Immature natural killer cell (primary cell): Measurements from ENCODE around the gene BDH2. TPM values are rescaled to one million over a fixed set of nuclear protein-coding genes. Genes with fewer than 3 reads are reported as not detected.

Source experiments
- DNase-seq, 3 donors: peaks; one replicate each; pipeline ENCODE4 v3.0.0; 2022; ENCODE audit warnings: mixed read lengths in 1 of 3
- H3K27ac Mint-ChIP-seq, 6 donors: one replicate each; pipeline ENCODE4 v1.8.0; 2020; ENCODE audit warnings: mixed read lengths in 6 of 6, mild to moderate bottlenecking in 5 of 6, inconsistent platforms in 4 of 6, moderate library complexity in 3 of 6
- H3K27me3 Mint-ChIP-seq, 3 donors: one replicate each; pipeline ENCODE4 v1.8.0; 2020 to 2021; ENCODE audit warnings: low read depth in 3 of 3, mild to moderate bottlenecking in 3 of 3, mixed read lengths in 3 of 3, moderate library complexity in 3 of 3, inconsistent platforms in 1 of 3
- H3K36me3 Mint-ChIP-seq, 3 donors: one replicate each; pipeline ENCODE4 v1.8.0; 2020; ENCODE audit warnings: mixed read lengths in 3 of 3, inconsistent platforms in 2 of 3, mild to moderate bottlenecking in 2 of 3
- H3K4me1 Mint-ChIP-seq, 2 donors: one replicate each; pipeline ENCODE4 v1.8.0; 2020; ENCODE audit warnings: inconsistent platforms in 2 of 2, mild to moderate bottlenecking in 2 of 2, mixed read lengths in 2 of 2, moderate library complexity in 1 of 2
- H3K4me3 Mint-ChIP-seq, 5 donors: one replicate each; pipeline ENCODE4 v1.8.0; 2020; ENCODE audit warnings: mild to moderate bottlenecking in 5 of 5, mixed read lengths in 5 of 5, inconsistent platforms in 3 of 5, moderate library complexity in 3 of 5
- H3K9me3 Mint-ChIP-seq, 6 donors: one replicate each; pipeline ENCODE4 v1.8.0; 2020; ENCODE audit warnings: mild to moderate bottlenecking in 6 of 6, mixed read lengths in 6 of 6, inconsistent platforms in 4 of 6, moderate library complexity in 3 of 6
- polyA plus RNA-seq, 3 donors: library from polyadenylated mRNA; unstranded; fragments of 300-500 nt; fragmentation: Illumina TruSeq; gene quantifications; one replicate each; pipeline ENCODE4 v1.2.3, GENCODE V29; 2021

BDH2 gene
- polyA plus RNA-seq, 3 donors from 2014 or later: 31.0 to 37.1 (median 36.4) TPM

GRCh38 chr4:103075435-103075893 is 24.2 kb downstream of the BDH2 start:
- peak in 1 of 3 donors; percentile 1 for DNase-seq
- Mint-ChIP-seq H3K4me1 (peaks cover 31 to 47% of the 10 kb centered on the region in 2 donors), H3K4me3 (peak overlapping the region; percentile 96 to 99 (median 98))

GRCh38 chr4:103074744-103075434 is 24.7 kb downstream of the BDH2 start:
- peak overlapping the region in 5 of 6 donors; percentile 93 to 99 (median 99) for H3K27ac Mint-ChIP-seq
- H3K4me1 Mint-ChIP-seq: peaks cover 31 to 47% of the 10 kb centered on the region in 2 donors
- H3K9me3 Mint-ChIP-seq: no peaks in the 10 kb centered on the region
- H3K4me3 Mint-ChIP-seq: peak overlapping the region; percentile 96 to 99 (median 98)
- peaks cover 0 to 13% (median 0%) of the 10 kb centered on the region in 3 donors for H3K36me3 Mint-ChIP-seq
- DNase-seq: no peak
- H3K27me3 Mint-ChIP-seq: peaks cover 2 to 9% (median 3%) of the 10 kb centered on the region in 3 donors

More at GRCh38 chr4:103075435-103075893, 24.2 kb downstream of the BDH2 start:
- H3K36me3 Mint-ChIP-seq: peaks cover 0 to 13% (median 0%) of the 10 kb centered on the region in 3 donors
- H3K9me3 Mint-ChIP-seq: no peaks in the 10 kb centered on the region
- peak overlapping the region; percentile 93 to 99 (median 98) for H3K27ac Mint-ChIP-seq
- peaks cover 2 to 9% (median 2%) of the 10 kb centered on the region in 3 donors for H3K27me3 Mint-ChIP-seq

GRCh38 chr4:103073792-103074438 is 25.7 kb downstream of the BDH2 start:
- Mint-ChIP-seq H3K27ac (peak overlapping the region in 3 of 6 donors; percentile 34 to 99 (median 39)), H3K9me3 (no peaks in the 10 kb centered on the region), H3K4me3 (peak overlapping the region in 1 of 5 donors; percentile 57)

GRCh38 chr4:103067841-103068547 is 31.6 kb downstream of the BDH2 start:
- Mint-ChIP-seq H3K36me3 (peaks cover 0 to 14% (median 8%) of the 10 kb centered on the region in 3 donors), H3K4me3 (no peak overlapping the region), H3K9me3 (no peaks in the 10 kb centered on the region), H3K27me3 (peaks cover 0 to 1% (median 0%) of the 10 kb centered on the region in 3 donors), H3K4me1 (no peaks in the 10 kb centered on the region), H3K27ac (no peak overlapping the region)
- DNase-seq: no peak

More at GRCh38 chr4:103073792-103074438, 25.7 kb downstream of the BDH2 start:
- Mint-ChIP-seq H3K4me1 (peaks cover 31 to 41% of the 10 kb centered on the region in 2 donors), H3K27me3 (peaks cover 2 to 9% (median 3%) of the 10 kb centered on the region in 3 donors), H3K36me3 (peaks cover 0 to 6% (median 0%) of the 10 kb centered on the region in 3 donors)
- DNase-seq: no peak

GRCh38 chr4:103060453-103061148 is 39.0 kb downstream of the BDH2 start:
- H3K4me1 Mint-ChIP-seq: no peaks in the 10 kb centered on the region
- H3K4me3 Mint-ChIP-seq: no peak overlapping the region
- no peaks in the 10 kb centered on the region for H3K27me3 Mint-ChIP-seq
- no peak for DNase-seq
- H3K36me3 Mint-ChIP-seq: peaks cover 0 to 14% (median 7%) of the 10 kb centered on the region in 3 donors
- no peak overlapping the region for H3K27ac Mint-ChIP-seq
- no peaks in the 10 kb centered on the region for H3K9me3 Mint-ChIP-seq

- no peak for DNase-seq
- Mint-ChIP-seq H3K27me3 (peaks cover 0 to 2% (median 0%) of the 10 kb centered on the region in 3 donors), H3K4me3 (no peak overlapping the region), H3K27ac (no peak overlapping the region), H3K36me3 (peaks cover 0 to 7% (median 4%) of the 10 kb centered on the region in 3 donors), H3K4me1 (no peaks in the 10 kb centered on the region), H3K9me3 (no peaks in the 10 kb centered on the region)
Observed at GRCh38 chr4:103054030-103054429, 45.6 kb downstream of the BDH2 start.

- no peak for DNase-seq
- H3K4me3 Mint-ChIP-seq: no peak overlapping the region
- H3K9me3 Mint-ChIP-seq: no peaks in the 10 kb centered on the region
- peaks cover 0 to 9% (median 4%) of the 10 kb centered on the region in 3 donors for H3K36me3 Mint-ChIP-seq
- H3K27me3 Mint-ChIP-seq: peaks cover 0 to 2% (median 0%) of the 10 kb centered on the region in 3 donors
- no peak overlapping the region for H3K27ac Mint-ChIP-seq
- H3K4me1 Mint-ChIP-seq: no peaks in the 10 kb centered on the region
Observed at GRCh38 chr4:103052779-103053178, 46.9 kb downstream of the BDH2 start.

GRCh38 chr4:103052145-103052544 is 47.5 kb downstream of the BDH2 start:
- Mint-ChIP-seq H3K9me3 (no peaks in the 10 kb centered on the region), H3K4me1 (no peaks in the 10 kb centered on the region), H3K4me3 (no peak overlapping the region)

GRCh38 chr4:103050736-103051436 is 48.7 kb downstream of the BDH2 start:
- H3K4me1 Mint-ChIP-seq: no peaks in the 10 kb centered on the region
- H3K9me3 Mint-ChIP-seq: no peaks in the 10 kb centered on the region
- H3K36me3 Mint-ChIP-seq: peaks cover 0 to 12% (median 3%) of the 10 kb centered on the region in 3 donors
- H3K27me3 Mint-ChIP-seq: peaks cover 0 to 2% (median 0%) of the 10 kb centered on the region in 3 donors
- H3K4me3 Mint-ChIP-seq: no peak overlapping the region
- no peak overlapping the region for H3K27ac Mint-ChIP-seq
- no peak for DNase-seq

More at GRCh38 chr4:103052145-103052544, 47.5 kb downstream of the BDH2 start:
- peaks cover 0 to 2% (median 0%) of the 10 kb centered on the region in 3 donors for H3K27me3 Mint-ChIP-seq
- no peak for DNase-seq
- no peak overlapping the region for H3K27ac Mint-ChIP-seq
- peaks cover 0 to 9% (median 4%) of the 10 kb centered on the region in 3 donors for H3K36me3 Mint-ChIP-seq

GRCh38 chr4:103046416-103047290 is 53.0 kb downstream of the BDH2 start:
- no peak overlapping the region for H3K27ac Mint-ChIP-seq
- H3K27me3 Mint-ChIP-seq: peaks cover 0 to 2% (median 0%) of the 10 kb centered on the region in 3 donors
- H3K9me3 Mint-ChIP-seq: no peaks in the 10 kb centered on the region
- H3K4me3 Mint-ChIP-seq: no peak overlapping the region
- peaks cover 4 to 18% (median 9%) of the 10 kb centered on the region in 3 donors for H3K36me3 Mint-ChIP-seq
- no peaks in the 10 kb centered on the region for H3K4me1 Mint-ChIP-seq
- peak; percentile 39 to 47 (median 46) for DNase-seq

- Mint-ChIP-seq H3K27me3 (no peaks in the 10 kb centered on the region), H3K4me1 (no peaks in the 10 kb centered on the region), H3K9me3 (no peaks in the 10 kb centered on the region), H3K4me3 (no peak overlapping the region), H3K27ac (no peak overlapping the region), H3K36me3 (peaks cover 4 to 17% (median 9%) of the 10 kb centered on the region in 3 donors)
- no peak for DNase-seq
Observed at GRCh38 chr4:103044183-103044582, 55.5 kb downstream of the BDH2 start.

GRCh38 chr4:103036169-103036568 is 63.5 kb downstream of the BDH2 start:
- peaks cover 6 to 17% (median 7%) of the 10 kb centered on the region in 3 donors for H3K36me3 Mint-ChIP-seq
- H3K4me1 Mint-ChIP-seq: no peaks in the 10 kb centered on the region
- H3K4me3 Mint-ChIP-seq: no peak overlapping the region
- H3K27ac Mint-ChIP-seq: no peak overlapping the region
- no peak for DNase-seq
- H3K27me3 Mint-ChIP-seq: no peaks in the 10 kb centered on the region
- no peaks in the 10 kb centered on the region for H3K9me3 Mint-ChIP-seq
